H1 (cell line): ENCODE measurements around the gene TFAP2A.

Source experiments
- CBX5 ChIP-seq: fragments of 300-800, 300-1000 bp; sonication (generic); IDR thresholded peaks from 2 replicates; pipeline ENCODE4 v1.7.1; 2016; ENCODE audit warnings: antibody characterized with exemption, low read length, low read depth
- CHD2 ChIP-seq: IDR thresholded peaks from 2 replicates; pipeline ENCODE4 v1.6.1; 2012; ENCODE audit warnings: low read length, improper control_type of control experiment
- EGR1 ChIP-seq: IDR thresholded peaks from 2 replicates; pipeline ENCODE4 v1.6.1; 2011; ENCODE audit warnings: low read depth, low read length, borderline replicate concordance
- NRF1 ChIP-seq: IDR thresholded peaks from 2 replicates; pipeline ENCODE4 v1.6.1; 2011; ENCODE audit warnings: mild to moderate bottlenecking, low read depth, low read length, improper control_type of control experiment
- POLR2A ChIP-seq, 2 experiments: IDR thresholded peaks; 1 replicate in 1 of 2; 2 replicates in 1 of 2; pipeline ENCODE4 v1.6.1; 2011; ENCODE audit warnings: low read depth in 2 of 2, low read length in 2 of 2, mild to moderate bottlenecking in 2 of 2; ENCODE audit errors: control extremely low read depth in 1 of 2
- RAD21 ChIP-seq, 2 experiments: IDR thresholded peaks in 1 of 2; conservative IDR thresholded peaks in 1 of 2; 2 replicates each; pipeline ENCODE4 v1.6.1; 2011; ENCODE audit warnings: low read depth in 2 of 2, low read length in 2 of 2, improper control_type of control experiment in 1 of 2, inconsistent platforms in 1 of 2, mild to moderate bottlenecking in 1 of 2, moderate library complexity in 1 of 2
- SUZ12 ChIP-seq: fragments of 200-600 bp; sonication (generic); IDR thresholded peaks from 2 replicates; pipeline ENCODE4 v1.6.1; 2012; ENCODE audit warnings: mild to moderate bottlenecking, inconsistent platforms, low read length, moderate library complexity, mixed read lengths
- TAF1 ChIP-seq: IDR thresholded peaks from 2 replicates; pipeline ENCODE4 v1.6.1; 2011; ENCODE audit warnings: mild to moderate bottlenecking, low read depth, low read length
- ZNF274 ChIP-seq: IDR thresholded peaks from 2 replicates; pipeline ENCODE4 v1.7.0; 2012; ENCODE audit warnings: low read length, borderline replicate concordance; ENCODE audit errors: extremely low read depth
- TF ChIP-seq, protein P1 (sequence below), 3 experiments: IDR thresholded peaks; 1 replicate in 2 of 3; 2 replicates in 1 of 3; pipeline versions ENCODE4 v1.5.1 to v1.6.1; 2011; ENCODE audit warnings: low read length in 3 of 3, mild to moderate bottlenecking in 3 of 3, inconsistent platforms in 2 of 3, low read depth in 1 of 3, moderate library complexity in 1 of 3; ENCODE audit not compliant: insufficient read depth in 1 of 3; ENCODE audit errors: control extremely low read depth in 1 of 3

- TF ChIP-seq, protein P1, sequence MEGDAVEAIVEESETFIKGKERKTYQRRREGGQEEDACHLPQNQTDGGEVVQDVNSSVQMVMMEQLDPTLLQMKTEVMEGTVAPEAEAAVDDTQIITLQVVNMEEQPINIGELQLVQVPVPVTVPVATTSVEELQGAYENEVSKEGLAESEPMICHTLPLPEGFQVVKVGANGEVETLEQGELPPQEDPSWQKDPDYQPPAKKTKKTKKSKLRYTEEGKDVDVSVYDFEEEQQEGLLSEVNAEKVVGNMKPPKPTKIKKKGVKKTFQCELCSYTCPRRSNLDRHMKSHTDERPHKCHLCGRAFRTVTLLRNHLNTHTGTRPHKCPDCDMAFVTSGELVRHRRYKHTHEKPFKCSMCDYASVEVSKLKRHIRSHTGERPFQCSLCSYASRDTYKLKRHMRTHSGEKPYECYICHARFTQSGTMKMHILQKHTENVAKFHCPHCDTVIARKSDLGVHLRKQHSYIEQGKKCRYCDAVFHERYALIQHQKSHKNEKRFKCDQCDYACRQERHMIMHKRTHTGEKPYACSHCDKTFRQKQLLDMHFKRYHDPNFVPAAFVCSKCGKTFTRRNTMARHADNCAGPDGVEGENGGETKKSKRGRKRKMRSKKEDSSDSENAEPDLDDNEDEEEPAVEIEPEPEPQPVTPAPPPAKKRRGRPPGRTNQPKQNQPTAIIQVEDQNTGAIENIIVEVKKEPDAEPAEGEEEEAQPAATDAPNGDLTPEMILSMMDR (IDR thresholded peaks at IDR 0.05; ENCODE audit: control extremely low read depth in 1 of 3, insufficient read depth in 1 of 3, low read depth in 1 of 3, low read length in 3 of 3), result peak; percentile 26 to 72 (median 38)
- no peak for TF ChIP-seq CHD2
- no peak for TF ChIP-seq TAF1
- no peak for TF ChIP-seq EGR1
- no peak for TF ChIP-seq NRF1
- TF ChIP-seq RAD21 (IDR thresholded peaks at IDR 0.05 in 1 of 2, conservative IDR thresholded peaks at IDR 0.05 in 1 of 2; ENCODE audit: low read depth in 2 of 2, low read length in 2 of 2), result peak; percentile 68 to 79
- no peak for TF ChIP-seq POLR2A (IDR thresholded peaks at IDR 0.05; ENCODE audit: control extremely low read depth in 1 of 2, low read depth in 2 of 2, low read length in 2 of 2)
- TF ChIP-seq ZNF274, result no peak
- 0 out of 2 replicates have a peak, but pooled peaks have one; percentile 54 for TF ChIP-seq SUZ12
- TF ChIP-seq CBX5, result no peak
These were observed 33.6 kb downstream of the TFAP2A start for GRCh38 chr6:10381133-10381829.
